Upper lobe of left lung (tissue), 4 donors: ENCODE data around the gene CES2.

Experiments used
- CTCF ChIP-seq, 6 experiments: fragments of 450-650 bp in 4 of 6; fragments of 200-600 bp in 2 of 6; sonication (generic) in 2 of 6; IDR thresholded peaks; one replicate each; pipeline ENCODE4 v1.5.1; 2016 to 2019; ENCODE audit warnings: antibody characterized with exemption in 6 of 6
- EP300 ChIP-seq, 4 donors: sonication (generic); formaldehyde crosslinking; IDR thresholded peaks; one replicate each; pipeline ENCODE4 v1.5.1; 2017; ENCODE audit warnings: antibody characterized with exemption in 4 of 4, control low read depth in 2 of 4
- POLR2A ChIP-seq, 4 donors: fragments of 450-650 bp; IDR thresholded peaks; one replicate each; pipeline ENCODE4 v1.5.1; 2016 to 2017; ENCODE audit warnings: antibody characterized with exemption in 4 of 4, mild to moderate bottlenecking in 2 of 4

GRCh38 chr16:66913711-66914110 is 21.6 kb upstream of the CES2 start:
- TF ChIP-seq POLR2A (IDR thresholded peaks at IDR 0.05) (no peak), CTCF (IDR thresholded peaks at IDR 0.05) (no peak), EP300 (IDR thresholded peaks at IDR 0.05) (no peak)
